Esophagus muscularis mucosa (tissue), 4 donors: Measurements from ENCODE around the gene TMEM44. TPM values are rescaled to one million over a fixed set of nuclear protein-coding genes. Genes with fewer than 3 reads are reported as not detected.

Source experiments
- DNase-seq: peaks from one replicate; pipeline ENCODE4 v3.0.0-alpha.2; 2017; ENCODE audit errors: extremely low spot score
- H3K27ac ChIP-seq, 4 donors: fragments of 200-600 bp; sonication (generic); replicated peaks in 1 of 4; 1 replicate in 3 of 4; 2 replicates in 1 of 4; pipeline ENCODE4 v1.5.1; 2016 to 2019; ENCODE audit warnings: mild to moderate bottlenecking in 1 of 4
- H3K27me3 ChIP-seq, 4 donors: fragments of 200-600 bp; sonication (generic); one replicate each; pipeline versions ENCODE4 v1.5.1 to v1.6.0; 2016 to 2019
- H3K36me3 ChIP-seq, 4 donors: fragments of 200-600 bp; sonication (generic); one replicate each; pipeline ENCODE4 v1.5.1; 2016 to 2019
- H3K4me1 ChIP-seq, 4 donors: fragments of 200-600 bp; sonication (generic); one replicate each; pipeline ENCODE4 v1.5.1; 2016 to 2019
- H3K4me3 ChIP-seq, 4 donors: fragments of 200-600 bp; sonication (generic); 1 replicate in 2 of 4; 2 replicates in 2 of 4; pipeline ENCODE4 v1.5.1; 2016 to 2019; ENCODE audit warnings: mild to moderate bottlenecking in 4 of 4, moderate library complexity in 1 of 4
- H3K9me3 ChIP-seq, 4 donors: fragments of 200-600 bp; sonication (generic); 1 replicate in 3 of 4; 2 replicates in 1 of 4; pipeline ENCODE4 v1.5.1; 2016 to 2019
- CTCF ChIP-seq, 3 experiments: fragments of 200-600 bp in 2 of 3; fragments of 450-650 bp in 1 of 3; sonication (generic) in 2 of 3; IDR thresholded peaks; one replicate each; pipeline ENCODE4 v1.5.1; 2017 to 2019; ENCODE audit warnings: antibody characterized with exemption in 3 of 3, mild to moderate bottlenecking in 2 of 3, moderate library complexity in 1 of 3
- EP300 ChIP-seq: sonication (generic); formaldehyde crosslinking; IDR thresholded peaks from one replicate; pipeline ENCODE4 v1.6.1; 2017; ENCODE audit warnings: antibody characterized with exemption
- POLR2A ChIP-seq: fragments of 450-650 bp; IDR thresholded peaks from one replicate; pipeline ENCODE4 v1.6.1; 2017; ENCODE audit warnings: antibody characterized with exemption, moderate library complexity, mild to moderate bottlenecking, low read depth
- POLR2AphosphoS5 ChIP-seq, 2 donors: sonication (generic); formaldehyde crosslinking; IDR thresholded peaks; one replicate each; pipeline ENCODE4 v1.6.1; 2017; ENCODE audit warnings: antibody characterized with exemption in 2 of 2
- WGBS: methylation state at CpG from one replicate; pipeline ENCODE4 v1.1.5; 2018; 5-methylcytosine and 5-hydroxymethylcytosine counted together
- intact Hi-C: fragments of 100-400 bp; cut with DNase I; formaldehyde crosslinking; loops from one replicate; pipeline ENCODE4 v1.15.1; 2023
- total RNA-seq, 4 donors: library from RNA; depleted of rRNA; stranded (reverse); fragments of >200 nt; gene quantifications; one replicate each; pipeline versions ENCODE4 v1.1.0 to v1.2.1, GENCODE V29; 2016

Gene TMEM44
- total RNA-seq, 4 donors from 2014 or later: 3.3 to 10.8 (median 9.3) TPM

GRCh38 chr3:194664857-194665256 is 31.6 kb upstream of the TMEM44 start:
- no peak overlapping the region for H3K27ac ChIP-seq
- no peak for DNase-seq
- H3K9me3 ChIP-seq: no peaks in the 10 kb centered on the region
- TF ChIP-seq EP300 (no peak), POLR2A (no peak), CTCF (IDR thresholded peaks at IDR 0.05) (no peak), POLR2AphosphoS5 (IDR thresholded peaks at IDR 0.05) (no peak)
- intact Hi-C loops: no loop called here
- H3K4me1 ChIP-seq: peaks cover 0 to 7% (median under 1%) of the 10 kb centered on the region in 4 donors
- WGBS: 90% methylated on average over 7 of the region's 7 CpGs
- H3K36me3 ChIP-seq: peaks cover 21 to 87% (median 80%) of the 10 kb centered on the region in 4 donors
- no peak overlapping the region for H3K4me3 ChIP-seq
- H3K27me3 ChIP-seq: no peaks in the 10 kb centered on the region

DNA sequence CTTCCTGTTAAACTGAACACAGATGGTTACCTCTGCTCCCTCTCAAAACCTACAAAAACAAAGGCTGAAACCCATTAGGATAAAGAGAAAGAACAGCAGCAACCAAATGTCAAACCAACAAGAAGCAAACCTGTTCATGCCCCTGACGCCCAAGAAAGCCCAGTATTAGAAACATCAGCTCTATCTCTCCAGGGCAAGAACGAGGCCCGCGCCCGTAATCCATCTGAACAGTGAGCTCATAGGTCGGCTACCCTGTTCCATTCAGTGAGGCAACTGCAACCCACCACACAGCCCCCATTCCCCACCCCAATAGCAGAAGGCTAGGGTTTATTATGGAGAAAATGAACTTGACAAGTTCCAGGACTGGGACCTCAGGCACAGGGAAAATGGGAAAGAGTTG is 28.7 kb upstream of the TMEM44 start:
- TF ChIP-seq EP300: no peak
- TF ChIP-seq POLR2AphosphoS5 (IDR thresholded peaks at IDR 0.05): no peak
- no peak for TF ChIP-seq POLR2A
- TF ChIP-seq CTCF (IDR thresholded peaks at IDR 0.05): no peak
- H3K27ac ChIP-seq: no peak overlapping the region

DNA sequence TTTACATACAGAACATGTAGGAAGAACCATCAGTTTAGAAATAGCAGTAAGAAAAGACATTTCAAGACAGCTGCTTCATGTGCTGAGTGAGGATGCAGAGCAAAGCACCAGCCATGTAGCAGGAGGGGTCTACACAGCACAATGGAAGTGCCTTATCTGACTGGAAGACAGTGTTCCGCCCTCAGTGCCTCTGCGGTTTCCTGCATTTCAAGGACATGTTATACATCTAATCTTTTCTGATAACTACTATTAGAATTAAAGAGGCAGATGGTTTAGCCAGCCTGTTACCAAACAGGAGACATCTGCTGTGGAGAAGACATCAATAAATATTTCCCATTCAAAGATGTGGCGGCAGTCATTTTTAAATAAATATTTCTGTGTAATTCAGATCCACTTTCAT is 28.2 kb upstream of the TMEM44 start:
- Histone ChIP-seq H3K4me1 (no peaks in the 10 kb centered on the region), H3K36me3 (peaks cover 44 to 89% (median 75%) of the 10 kb centered on the region in 4 donors), H3K27ac (no peak overlapping the region), H3K4me3 (no peak overlapping the region), H3K27me3 (no peaks in the 10 kb centered on the region), H3K9me3 (no peaks in the 10 kb centered on the region)
- intact Hi-C loops: no loop called here
- DNase-seq: peak; percentile 70
- WGBS: 72% methylated on average over 3 of the region's 3 CpGs
- TF ChIP-seq POLR2AphosphoS5 (IDR thresholded peaks at IDR 0.05) (no peak), CTCF (IDR thresholded peaks at IDR 0.05) (no peak), POLR2A (no peak), EP300 (no peak)

More for the DNA sequence above, 28.7 kb upstream of the TMEM44 start:
- intact Hi-C loops: no loop called here
- peak; percentile 66 for DNase-seq
- 72% methylated on average over 6 of the region's 6 CpGs for WGBS
- no peaks in the 10 kb centered on the region for H3K9me3 ChIP-seq
- no peak overlapping the region for H3K4me3 ChIP-seq
- peaks cover 49 to 94% (median 80%) of the 10 kb centered on the region in 4 donors for H3K36me3 ChIP-seq
- H3K27me3 ChIP-seq: no peaks in the 10 kb centered on the region
- H3K4me1 ChIP-seq: no peaks in the 10 kb centered on the region

GRCh38 chr3:194659778-194660177 is 26.6 kb upstream of the TMEM44 start:
- Histone ChIP-seq H3K4me3 (no peak overlapping the region), H3K4me1 (no peaks in the 10 kb centered on the region), H3K27me3 (no peaks in the 10 kb centered on the region), H3K36me3 (peaks cover 34 to 82% (median 61%) of the 10 kb centered on the region in 4 donors), H3K9me3 (no peaks in the 10 kb centered on the region), H3K27ac (no peak overlapping the region)
- peak; percentile 66 for DNase-seq
- no peak for TF ChIP-seq POLR2A
- TF ChIP-seq POLR2AphosphoS5 (IDR thresholded peaks at IDR 0.05): no peak
- no peak for TF ChIP-seq CTCF (IDR thresholded peaks at IDR 0.05)
- no peak for TF ChIP-seq EP300
- intact Hi-C loops: no loop called here
- 80% methylated on average over 7 of the region's 7 CpGs for WGBS
